GM18858 (cell line): ENCODE measurements around the gene FGF14.
"Not testable (repeated sequence)": the region's sequence is repeated elsewhere in the genome, so short reads cannot be mapped to it uniquely, and the experiment has no call there.

Experiments used
- ATAC-seq: cut with Tn5 transposase; IDR thresholded peaks from one replicate; pipeline ENCODE4 v1.9.1; 2021; ENCODE audit not compliant: unreplicated experiment

Gene FGF14

GRCh38 chr13:102139626-102140025, 262.2 kb downstream of the FGF14 start:
- no peak for ATAC-seq

- ATAC-seq, result no peak
Observed at GRCh38 chr13:102138635-102139190, 263.1 kb downstream of the FGF14 start.

GRCh38 chr13:102137904-102138303, 263.9 kb downstream of the FGF14 start:
- ATAC-seq, result not testable (repeated sequence)

- ATAC-seq, result no peak
Observed at GRCh38 chr13:102136735-102137296, 265.0 kb downstream of the FGF14 start.

GRCh38 chr13:102132777-102133295, 269.0 kb downstream of the FGF14 start:
- ATAC-seq, result no peak

- no peak for ATAC-seq
Observed at GRCh38 chr13:102131246-102131645, 270.6 kb downstream of the FGF14 start.

GRCh38 chr13:102128216-102128810, 273.5 kb downstream of the FGF14 start:
- peak; percentile 87 for ATAC-seq

- no peak for ATAC-seq
Observed at GRCh38 chr13:102127153-102127552, 274.7 kb downstream of the FGF14 start.

- no peak for ATAC-seq
Observed at GRCh38 chr13:102122147-102122546, 279.7 kb downstream of the FGF14 start.

- ATAC-seq, result no peak
Observed at GRCh38 chr13:102117175-102117831, 284.5 kb downstream of the FGF14 start.

GRCh38 chr13:102103469-102103868, 298.4 kb downstream of the FGF14 start:
- no peak for ATAC-seq

GRCh38 chr13:102100234-102100633, 301.6 kb downstream of the FGF14 start:
- no peak for ATAC-seq

- ATAC-seq, result no peak
Observed at GRCh38 chr13:102097708-102098107, 304.1 kb downstream of the FGF14 start.

GRCh38 chr13:102093288-102093687, 308.6 kb downstream of the FGF14 start:
- not testable (repeated sequence) for ATAC-seq

GRCh38 chr13:102091231-102091630, 310.6 kb downstream of the FGF14 start:
- ATAC-seq, result no peak

- ATAC-seq, result no peak
Observed at GRCh38 chr13:102090532-102090931, 311.3 kb downstream of the FGF14 start.

GRCh38 chr13:102089722-102090121, 312.1 kb downstream of the FGF14 start:
- no peak for ATAC-seq

- no peak for ATAC-seq
Observed at GRCh38 chr13:102089177-102089576, 312.7 kb downstream of the FGF14 start.

- no peak for ATAC-seq
Observed at GRCh38 chr13:102073251-102073650, 328.6 kb downstream of the FGF14 start.

GRCh38 chr13:102071711-102072110, 330.1 kb downstream of the FGF14 start:
- no peak for ATAC-seq

GRCh38 chr13:102068323-102068722, 333.5 kb downstream of the FGF14 start:
- ATAC-seq, result not testable (repeated sequence)
